Spleen (tissue), 11 donors: Measurements from ENCODE around the gene DEPP1. TPM values are rescaled to one million over a fixed set of nuclear protein-coding genes. Genes with fewer than 3 reads are reported as not detected.

ENCODE experiments used
- DNase-seq: peaks from one replicate; pipeline ENCODE4 v3.0.0-alpha.2; 2020
- H3K27ac ChIP-seq, 8 donors: fragments of 200-600 bp; sonication (generic) in 7 of 8; 1 replicate in 4 of 8; 2 replicates in 4 of 8; pipeline versions ENCODE4 v1.5.0 to v1.8.0; 2016 to 2021; ENCODE audit warnings: inconsistent platforms in 4 of 8, mild to moderate bottlenecking in 4 of 8, moderate library complexity in 1 of 8
- H3K27me3 ChIP-seq, 7 donors: fragments of 200-600 bp; sonication (generic) in 6 of 7; replicated peaks in 1 of 7; 1 replicate in 4 of 7; 2 replicates in 3 of 7; pipeline versions ENCODE4 v1.5.0 to v1.8.0; 2016 to 2021; ENCODE audit warnings: inconsistent platforms in 3 of 7, mild to moderate bottlenecking in 1 of 7
- H3K36me3 ChIP-seq, 6 donors: fragments of 200-600 bp; sonication (generic) in 5 of 6; 1 replicate in 4 of 6; 2 replicates in 2 of 6; pipeline versions ENCODE4 v1.5.0 to v1.8.0; 2016 to 2021; ENCODE audit warnings: inconsistent platforms in 2 of 6
- H3K4me1 ChIP-seq, 6 donors: fragments of 200-600 bp; sonication (generic) in 5 of 6; 1 replicate in 3 of 6; 2 replicates in 3 of 6; pipeline versions ENCODE4 v1.5.0 to v1.8.0; 2016 to 2021; ENCODE audit warnings: inconsistent platforms in 3 of 6
- H3K4me3 ChIP-seq, 8 donors: fragments of 200-600 bp; sonication (generic) in 7 of 8; 1 replicate in 4 of 8; 2 replicates in 4 of 8; pipeline versions ENCODE4 v1.5.0 to v1.8.0; 2016 to 2021; ENCODE audit warnings: inconsistent platforms in 4 of 8, mild to moderate bottlenecking in 4 of 8, moderate library complexity in 2 of 8
- H3K9me3 ChIP-seq, 8 donors: fragments of 200-600 bp; sonication (generic) in 7 of 8; 1 replicate in 4 of 8; 2 replicates in 4 of 8; pipeline versions ENCODE4 v1.5.0 to v1.8.0; 2016 to 2021; ENCODE audit warnings: inconsistent platforms in 4 of 8
- POLR2A ChIP-seq, 3 donors: fragments of 450-650 bp; IDR thresholded peaks; one replicate each; pipeline ENCODE4 v1.5.1; 2017; ENCODE audit warnings: antibody characterized with exemption in 3 of 3, mild to moderate bottlenecking in 1 of 3
- POLR2AphosphoS5 ChIP-seq, 3 donors: sonication (generic); formaldehyde crosslinking; IDR thresholded peaks; one replicate each; pipeline ENCODE4 v1.5.1; 2017; ENCODE audit warnings: antibody characterized with exemption in 3 of 3
- WGBS, 5 donors: extraction: QIAGEN DNeasy Blood & Tissue Kit in 3 of 5; methylation state at CpG; one replicate each; pipeline versions ENCODE4 v1.1.5 to v1.1.7; 2013 to 2018; 5-methylcytosine and 5-hydroxymethylcytosine counted together
- intact Hi-C: fragments of 100-400 bp; cut with DNase I; formaldehyde crosslinking; loops from one replicate; pipeline ENCODE4 v1.15.0; 2023; ENCODE audit warnings: low total_unique reads
- polyA plus RNA-seq, 3 donors: library from polyadenylated mRNA; stranded (reverse); fragments of 200-250 nt; gene quantifications; one replicate each; pipeline ENCODE4 v1.2.1, GENCODE V29; 2013
- total RNA-seq, 7 donors: library from RNA; depleted of rRNA in 3 of 7; stranded (reverse); fragments of >200 nt in 3 of 7; fragmentation: NEBNext Ultra II Directional in 4 of 7; extraction: Animal tissue kit (Norgen Biotek cat#: 25700) in 4 of 7; gene quantifications; one replicate each; pipeline versions ENCODE4 v1.1.0 to v1.2.1, GENCODE V29; 2016 to 2021
- TF ChIP-seq, protein P1 (sequence below), 11 experiments: fragments of 200-600 bp in 7 of 11; fragments of 450-650 bp in 4 of 11; sonication (generic) in 4 of 11; IDR thresholded peaks in 8 of 11; conservative IDR thresholded peaks in 3 of 11; 1 replicate in 7 of 11; 2 replicates in 4 of 11; pipeline versions ENCODE4 v1.4.0 to v1.8.0; 2016 to 2021; ENCODE audit warnings: antibody characterized with exemption in 11 of 11, inconsistent platforms in 4 of 11, mild to moderate bottlenecking in 1 of 11
- donor health status: healthy with polysubstance abuse.
- donor health status: DM: no; HTN: no; CAD: no; lungs with moderate emphysema.
- donor health status: DM: no; HTN: no; CAD: no.
- donor health status: Bipolar disorder and iron deficiency.
- donor health status: healthy.
- donor health status: DM: no; HTN: no; CAD: no.
- donor health status: DM: yes; HTN: yes; CAD: no.

Gene DEPP1
- total and polyA plus RNA-seq, 10 donors, result 9.5 to 90.1 (median 18.4) TPM

DNA sequence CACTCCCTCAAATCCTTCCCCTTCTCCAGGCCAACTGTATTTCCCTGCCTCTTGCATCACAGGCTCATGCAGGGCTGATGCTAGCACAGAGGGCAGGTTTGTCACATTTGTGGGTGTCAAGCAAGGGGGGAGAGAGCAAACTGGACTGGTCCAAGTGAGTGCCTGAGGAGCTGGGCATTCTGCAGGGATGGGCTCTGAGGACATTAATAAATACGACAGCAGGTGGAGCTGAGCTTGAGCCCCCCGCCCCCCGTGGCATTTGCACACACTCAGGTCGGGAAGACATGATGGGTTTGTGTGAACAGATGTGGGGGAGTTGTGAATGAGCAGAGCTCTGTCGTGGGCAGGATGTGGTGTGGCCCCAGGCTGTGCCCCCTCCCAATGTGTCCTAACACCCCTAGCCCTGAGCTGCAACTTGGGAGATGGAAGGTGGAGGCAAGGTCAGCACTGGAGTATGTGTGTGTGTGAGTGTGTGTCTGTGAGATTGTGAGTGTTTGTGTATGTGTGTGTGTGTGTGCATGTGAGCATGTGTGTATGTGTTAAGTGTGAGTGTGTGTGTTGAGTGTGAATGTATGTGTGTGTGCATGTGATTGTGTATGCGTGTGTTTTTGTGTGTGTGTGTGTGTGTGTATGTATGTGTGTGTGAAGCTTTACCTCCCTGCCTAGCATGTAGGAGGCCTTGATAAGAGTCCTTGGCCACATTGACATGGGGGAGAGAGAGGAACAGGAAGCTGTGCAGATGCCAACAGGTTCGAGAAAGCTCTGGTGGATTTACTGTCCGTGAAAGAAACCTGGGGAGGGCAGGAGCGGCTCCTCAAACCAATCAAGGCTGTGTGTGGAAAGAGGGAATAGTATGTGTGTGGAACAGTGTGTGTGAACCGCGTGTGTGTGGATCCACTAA lies 9.9 kb downstream of the DEPP1 start:
- intact Hi-C loops, result no loop called here

DNA sequence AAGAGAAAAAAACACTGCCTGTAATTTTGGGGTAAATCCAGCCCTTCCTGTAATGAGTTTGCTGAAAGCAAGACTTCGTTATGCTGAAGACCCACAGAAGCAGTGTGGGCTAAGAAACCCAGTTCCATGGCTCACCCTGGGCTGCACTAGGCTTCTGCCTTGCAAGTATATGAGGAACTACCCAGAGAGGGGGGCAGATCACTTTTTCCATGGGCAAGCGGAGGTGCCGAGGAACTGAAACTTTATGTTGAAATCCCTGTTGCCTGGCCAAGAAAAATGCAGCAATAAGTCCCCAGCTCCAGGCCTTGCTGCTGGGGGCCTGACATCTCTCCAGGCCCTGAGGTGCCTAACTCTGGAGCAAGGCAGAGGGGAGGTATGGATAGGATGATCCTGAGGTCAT lies 10.5 kb downstream of the DEPP1 start:
- 6 to 19% (median 14%) methylated on average over 3 of the region's 3 CpGs for WGBS, 5 donors
- peaks cover 0 to 35% (median 0%) of the 10 kb centered on the region in 6 donors for H3K36me3 ChIP-seq
- H3K9me3 ChIP-seq, result no peaks in the 10 kb centered on the region
- H3K27ac ChIP-seq, result peak overlapping the region in 7 of 8 donors; percentile 6 to 93 (median 85)
- H3K27me3 ChIP-seq, result no peaks in the 10 kb centered on the region
- intact Hi-C loops, result no loop called here
- TF ChIP-seq POLR2AphosphoS5 (IDR thresholded peaks at IDR 0.05) (peak in 1 of 3 donors; percentile 45), POLR2A (IDR thresholded peaks at IDR 0.05) (no peak)
- TF ChIP-seq, protein P1, sequence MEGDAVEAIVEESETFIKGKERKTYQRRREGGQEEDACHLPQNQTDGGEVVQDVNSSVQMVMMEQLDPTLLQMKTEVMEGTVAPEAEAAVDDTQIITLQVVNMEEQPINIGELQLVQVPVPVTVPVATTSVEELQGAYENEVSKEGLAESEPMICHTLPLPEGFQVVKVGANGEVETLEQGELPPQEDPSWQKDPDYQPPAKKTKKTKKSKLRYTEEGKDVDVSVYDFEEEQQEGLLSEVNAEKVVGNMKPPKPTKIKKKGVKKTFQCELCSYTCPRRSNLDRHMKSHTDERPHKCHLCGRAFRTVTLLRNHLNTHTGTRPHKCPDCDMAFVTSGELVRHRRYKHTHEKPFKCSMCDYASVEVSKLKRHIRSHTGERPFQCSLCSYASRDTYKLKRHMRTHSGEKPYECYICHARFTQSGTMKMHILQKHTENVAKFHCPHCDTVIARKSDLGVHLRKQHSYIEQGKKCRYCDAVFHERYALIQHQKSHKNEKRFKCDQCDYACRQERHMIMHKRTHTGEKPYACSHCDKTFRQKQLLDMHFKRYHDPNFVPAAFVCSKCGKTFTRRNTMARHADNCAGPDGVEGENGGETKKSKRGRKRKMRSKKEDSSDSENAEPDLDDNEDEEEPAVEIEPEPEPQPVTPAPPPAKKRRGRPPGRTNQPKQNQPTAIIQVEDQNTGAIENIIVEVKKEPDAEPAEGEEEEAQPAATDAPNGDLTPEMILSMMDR (IDR thresholded peaks at IDR 0.05 in 8 of 11, conservative IDR thresholded peaks at IDR 0.05 in 3 of 11), result no peak
- DNase-seq, result peak; percentile 82
- H3K4me3 ChIP-seq, result peak overlapping the region in 1 of 8 donors; percentile 7
- peaks cover 36 to 99% (median 69%) of the 10 kb centered on the region in 6 donors for H3K4me1 ChIP-seq

More for the DNA sequence above, 9.9 kb downstream of the DEPP1 start:
- WGBS, 5 donors, result 41 to 61% (median 46%) methylated on average over 11 of the region's 11 CpGs
- Histone ChIP-seq H3K36me3 (peaks cover 0 to 37% (median 0%) of the 10 kb centered on the region in 6 donors), H3K27me3 (no peaks in the 10 kb centered on the region), H3K4me3 (peak overlapping the region in 1 of 8 donors; percentile 7), H3K27ac (peak overlapping the region in 7 of 8 donors; percentile 28 to 93 (median 85)), H3K4me1 (peaks cover 35 to 99% (median 69%) of the 10 kb centered on the region in 6 donors), H3K9me3 (no peaks in the 10 kb centered on the region)
- peak; percentile 84 for DNase-seq
- TF ChIP-seq POLR2AphosphoS5 (IDR thresholded peaks at IDR 0.05) (peak; percentile 16 to 28 (median 20)), POLR2A (IDR thresholded peaks at IDR 0.05) (no peak)
- TF ChIP-seq, protein P1 (IDR thresholded peaks at IDR 0.05 in 8 of 11, conservative IDR thresholded peaks at IDR 0.05 in 3 of 11), result no peak

DNA sequence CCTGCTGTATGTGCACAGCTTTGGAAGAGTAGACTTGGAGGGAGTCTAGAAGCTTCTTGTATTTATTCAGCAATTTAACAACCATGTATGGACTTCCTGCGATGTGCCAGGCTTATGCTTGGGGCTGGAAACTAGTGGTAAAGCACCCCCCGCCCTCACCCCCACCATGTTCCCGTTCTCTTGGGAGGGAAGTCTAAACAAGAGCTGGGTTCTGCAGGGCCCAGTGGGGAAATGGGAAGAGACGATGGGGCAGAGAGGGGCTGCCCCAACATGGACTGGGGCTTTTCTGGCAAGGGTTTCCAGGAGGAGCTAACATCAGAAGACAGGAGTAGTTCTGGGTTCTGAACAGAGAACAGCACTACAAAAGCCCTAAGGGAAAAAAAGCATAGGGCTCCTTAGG lies 11.0 kb downstream of the DEPP1 start:
- DNase-seq, result peak; percentile 78
- peaks cover 0 to 31% (median 0%) of the 10 kb centered on the region in 6 donors for H3K36me3 ChIP-seq
- peak overlapping the region in 7 of 8 donors; percentile 6 to 93 (median 85) for H3K27ac ChIP-seq
- TF ChIP-seq, protein P1 (IDR thresholded peaks at IDR 0.05 in 8 of 11, conservative IDR thresholded peaks at IDR 0.05 in 3 of 11), result no peak
- TF ChIP-seq POLR2A (IDR thresholded peaks at IDR 0.05) (no peak), POLR2AphosphoS5 (IDR thresholded peaks at IDR 0.05) (no peak)
- intact Hi-C loops, result no loop called here
- peaks cover 37 to 99% (median 70%) of the 10 kb centered on the region in 6 donors for H3K4me1 ChIP-seq
- H3K27me3 ChIP-seq, result no peaks in the 10 kb centered on the region
- H3K9me3 ChIP-seq, result no peaks in the 10 kb centered on the region
- WGBS, 5 donors, result 33 to 58% (median 45%) methylated on average over 4 of the region's 4 CpGs
- H3K4me3 ChIP-seq, result no peak overlapping the region
